NCI-H2029 (cell line): ENCODE results near the gene NPR2.

Experiments used
- DNase-seq: peaks from one replicate; lab custom pipeline; 2025; lab: John Stamatoyannopoulos, UW

NPR2 gene

DNA sequence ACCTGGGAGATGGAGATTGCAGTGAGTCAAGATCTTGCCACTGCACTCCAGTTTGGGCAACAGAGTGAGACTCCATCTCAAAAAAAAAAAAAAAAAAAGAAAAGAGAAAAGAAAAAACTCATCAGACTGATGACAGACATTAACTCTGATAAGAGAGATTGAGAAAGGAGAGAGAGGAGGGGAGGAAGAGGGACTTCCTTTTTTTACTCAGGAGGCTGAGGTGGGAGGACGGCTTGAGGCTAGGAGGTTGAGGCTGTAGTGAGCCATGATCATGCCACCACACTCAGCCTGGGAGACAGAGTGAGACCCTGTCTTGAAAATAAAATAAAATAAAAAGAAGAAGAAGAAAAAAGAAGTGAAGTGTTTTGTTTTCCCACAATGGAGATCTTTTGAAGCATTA, 27.6 kb upstream of the NPR2 start:
- no peak for DNase-seq

DNA sequence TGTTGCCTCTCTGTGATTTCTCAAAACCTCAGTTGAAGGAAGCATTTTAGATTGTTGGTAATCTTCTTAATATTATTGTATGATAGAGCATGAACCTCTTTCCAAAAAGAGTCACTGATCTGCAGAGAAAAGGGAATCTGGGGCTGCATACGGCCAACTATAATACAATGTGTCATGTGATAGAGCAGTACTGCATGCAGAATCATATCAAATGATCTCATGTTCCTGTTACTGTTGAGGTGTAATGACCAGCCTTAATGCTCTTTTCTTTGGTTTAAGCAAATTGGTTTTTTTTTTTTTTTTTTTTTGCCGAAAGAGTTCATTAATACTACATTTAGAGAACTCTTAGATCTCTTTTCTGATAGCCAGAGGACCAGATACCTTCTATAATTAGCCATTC, 24.4 kb upstream of the NPR2 start:
- DNase-seq, result no peak

DNA sequence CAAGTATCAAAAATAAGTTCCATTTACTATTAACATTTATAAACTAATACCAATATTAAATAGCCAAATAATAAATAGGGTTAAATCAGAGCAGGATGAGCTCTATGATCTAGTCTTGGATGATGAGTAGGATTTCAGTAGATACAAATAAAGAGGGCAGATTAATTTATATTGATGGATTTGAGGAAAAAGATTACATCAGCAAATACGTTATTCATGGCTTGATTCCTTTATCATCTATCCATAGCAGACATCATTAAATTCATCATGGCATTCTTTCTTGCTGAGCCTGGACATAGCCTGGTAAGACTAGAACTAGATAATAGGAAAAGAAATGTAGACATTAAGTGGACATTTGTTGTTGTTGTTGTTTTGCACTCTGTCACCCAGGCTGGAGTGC, 23.9 kb upstream of the NPR2 start:
- no peak for DNase-seq

DNA sequence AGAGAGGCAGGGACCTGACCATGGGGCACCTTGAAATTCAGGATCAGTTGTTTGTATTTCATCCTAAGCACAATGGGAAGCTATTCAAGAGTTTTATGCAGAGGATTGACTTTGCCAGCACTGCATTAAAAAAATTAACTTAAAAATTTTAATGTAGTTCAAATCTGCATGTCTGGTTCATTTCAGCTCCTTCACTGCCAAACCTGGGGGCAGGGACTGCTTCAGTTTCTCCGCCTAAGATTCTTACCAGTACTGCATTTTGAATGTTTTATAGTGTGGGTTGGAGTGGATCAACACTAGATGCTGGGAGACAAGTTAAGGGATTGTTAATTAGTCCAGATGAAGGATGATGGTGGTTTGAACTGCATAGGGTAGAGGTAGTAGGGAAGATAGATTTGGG, 21.6 kb upstream of the NPR2 start:
- no peak for DNase-seq

DNA sequence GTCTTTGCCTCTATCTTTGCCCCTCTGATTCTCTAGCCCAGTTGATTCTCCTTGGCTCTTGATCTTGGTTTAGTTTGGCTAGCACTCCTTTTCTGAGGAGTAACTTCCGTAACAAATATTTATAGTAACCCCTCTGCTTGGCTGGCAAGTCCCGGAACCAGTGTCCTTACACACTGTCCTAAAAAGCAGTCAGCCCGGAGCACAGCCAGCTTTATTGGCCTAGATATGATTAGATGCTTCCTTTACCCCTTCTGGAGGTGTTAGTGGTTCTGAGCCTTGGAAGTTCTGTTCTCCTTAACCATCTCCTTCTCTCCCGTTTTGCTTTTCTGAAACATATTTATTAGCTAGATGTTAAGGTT, 20.3 kb upstream of the NPR2 start:
- peak; percentile 31 for DNase-seq

DNA sequence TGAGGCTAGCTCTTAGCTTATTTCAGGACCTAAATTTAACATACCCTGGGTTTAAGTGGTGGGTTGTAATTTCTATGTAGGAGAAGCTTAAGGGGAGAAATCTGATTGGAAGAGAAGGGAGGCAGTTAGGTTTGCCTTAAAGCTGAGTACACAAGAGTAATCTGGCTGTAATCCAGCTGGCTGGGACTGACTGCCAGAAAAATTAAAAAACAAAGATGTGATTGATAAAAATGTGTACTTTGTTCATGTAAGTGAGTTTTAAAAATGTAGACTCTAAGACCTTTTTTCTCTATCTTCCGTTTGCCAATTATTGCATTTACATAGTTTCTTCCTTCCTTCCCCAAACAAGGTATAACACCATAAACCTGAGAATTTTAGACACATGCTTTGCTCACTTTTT, 19.9 kb upstream of the NPR2 start:
- peak; percentile 83 for DNase-seq

DNA sequence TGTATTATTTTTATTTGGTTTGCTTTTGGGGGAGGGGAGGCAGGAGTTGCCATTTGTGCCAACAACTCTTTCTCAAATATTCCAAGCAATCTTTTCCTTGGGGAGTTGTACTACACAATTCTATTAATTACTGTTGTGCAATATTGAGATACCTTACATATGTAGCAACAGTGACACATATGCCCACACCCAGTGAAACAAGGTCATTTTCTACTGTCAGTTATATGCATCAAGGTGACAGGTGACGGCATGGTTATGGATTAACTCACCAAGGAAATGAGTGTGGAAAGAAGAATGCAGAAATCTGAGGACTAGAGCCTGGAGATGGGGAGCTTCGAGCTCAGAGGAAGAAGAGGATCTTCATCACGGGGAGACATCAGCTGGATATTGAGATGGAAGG, 19.4 kb upstream of the NPR2 start:
- peak; percentile 10 for DNase-seq

DNA sequence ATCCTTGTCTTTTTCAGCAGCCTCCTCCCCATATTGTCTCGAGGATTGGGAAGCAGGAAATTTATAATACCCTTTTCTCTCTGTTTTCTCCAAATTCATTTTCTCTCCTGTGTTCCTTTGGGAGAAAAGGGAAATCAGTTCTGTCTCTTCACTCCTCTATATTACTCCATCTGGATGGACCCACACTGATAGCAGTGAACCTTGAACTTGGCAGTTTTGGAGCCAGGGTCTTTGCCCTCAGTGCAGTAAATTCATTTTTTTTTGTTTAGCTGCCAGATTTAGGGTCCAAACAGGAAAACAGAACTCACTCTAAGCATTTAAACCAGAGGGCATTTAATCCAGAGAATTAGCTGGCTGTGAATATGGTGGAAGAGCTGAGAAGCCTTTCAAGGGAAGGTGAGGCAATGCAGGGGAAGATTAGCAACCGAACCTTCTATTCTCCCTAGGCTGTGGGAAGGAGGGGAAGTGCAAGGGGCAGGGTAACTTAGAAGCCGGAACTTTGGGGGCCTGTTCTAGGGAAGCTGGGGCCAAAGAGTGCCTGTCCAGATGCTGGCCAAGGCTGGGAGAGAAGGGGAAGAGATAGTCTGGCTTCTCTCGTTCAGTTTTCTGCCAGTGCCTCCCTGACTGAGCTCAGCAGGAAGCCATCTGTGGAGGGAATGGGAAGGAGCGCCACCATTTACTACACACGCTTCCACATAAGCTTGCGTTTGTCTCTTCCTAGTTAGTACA, 16.3 kb upstream of the NPR2 start:
- no peak for DNase-seq

DNA sequence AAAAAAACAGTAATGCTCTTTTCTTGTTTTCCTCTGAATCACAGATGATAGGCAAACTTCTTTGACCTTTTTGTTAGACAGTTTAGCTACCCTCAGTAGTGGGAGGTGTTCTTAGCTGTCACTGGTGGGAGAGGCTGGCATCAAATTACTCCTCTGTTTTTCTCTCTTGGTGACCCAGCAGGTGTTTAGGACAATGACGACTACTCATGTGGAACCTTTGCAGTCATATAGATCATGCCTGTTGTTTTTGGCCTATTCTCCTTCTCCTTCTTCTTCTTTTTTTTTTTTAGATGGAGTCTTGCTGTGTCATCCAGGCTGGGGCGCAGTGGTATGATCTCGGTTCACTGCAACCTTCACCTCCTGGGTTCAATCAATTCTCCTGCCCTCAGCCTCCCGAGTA, 15.4 kb upstream of the NPR2 start:
- peak; percentile 96 for DNase-seq

DNA sequence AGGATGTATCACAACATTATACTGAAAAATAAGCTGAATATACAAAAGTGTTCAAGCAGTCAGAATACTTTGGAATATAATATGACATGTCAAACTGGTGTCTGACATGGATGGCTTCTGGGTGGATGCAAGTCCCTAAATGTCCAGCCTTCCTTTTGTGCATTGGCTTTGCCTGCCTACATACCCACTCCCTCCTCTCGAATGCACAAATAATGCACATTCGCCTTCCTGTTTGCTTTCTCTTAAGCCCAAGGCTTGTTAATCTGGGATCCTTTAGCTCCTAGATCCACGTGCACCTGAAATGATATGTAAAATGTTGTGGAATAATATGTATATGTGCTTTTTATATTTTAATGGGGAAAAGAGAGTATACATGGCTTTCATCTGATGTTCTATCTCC, 12.9 kb upstream of the NPR2 start:
- no peak for DNase-seq

DNA sequence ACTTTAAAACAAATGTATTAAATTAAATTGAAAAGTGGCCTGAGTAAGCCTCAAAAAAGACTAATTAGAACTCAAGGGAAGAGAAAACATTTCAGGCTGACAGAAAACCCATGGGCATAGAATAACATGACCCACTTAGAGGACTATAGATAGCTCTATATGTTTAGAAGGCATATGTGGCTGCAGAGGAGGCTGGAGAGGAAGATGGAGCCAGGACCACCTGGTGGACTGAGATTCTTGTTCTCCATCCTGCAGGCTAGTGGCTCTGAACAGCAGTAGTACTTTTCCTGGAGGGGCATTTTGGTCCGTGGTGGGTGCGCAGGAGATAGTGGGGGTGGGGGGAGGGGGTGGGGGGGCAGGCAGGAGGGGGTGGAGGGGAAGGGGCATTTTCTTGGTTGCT, 10.3 kb upstream of the NPR2 start:
- DNase-seq, result no peak

DNA sequence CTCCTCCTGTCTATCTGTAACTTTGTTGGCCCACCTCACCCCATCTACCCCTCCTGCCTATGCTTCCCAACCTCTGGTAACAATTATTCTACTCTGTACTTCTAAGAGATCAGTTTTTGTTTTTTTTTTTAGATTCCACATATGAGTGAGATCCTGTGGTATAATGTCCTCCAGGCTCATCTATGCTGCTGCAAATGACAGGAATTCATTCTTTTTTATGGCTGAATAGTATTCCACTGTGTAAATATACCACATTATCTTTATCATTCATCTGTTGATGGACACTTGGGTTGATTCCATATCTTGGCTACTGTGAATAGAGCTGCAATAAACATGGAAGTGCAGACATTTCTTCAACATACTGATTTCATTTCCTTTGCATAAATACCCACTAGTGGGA, 8.0 kb upstream of the NPR2 start:
- no peak for DNase-seq

DNA sequence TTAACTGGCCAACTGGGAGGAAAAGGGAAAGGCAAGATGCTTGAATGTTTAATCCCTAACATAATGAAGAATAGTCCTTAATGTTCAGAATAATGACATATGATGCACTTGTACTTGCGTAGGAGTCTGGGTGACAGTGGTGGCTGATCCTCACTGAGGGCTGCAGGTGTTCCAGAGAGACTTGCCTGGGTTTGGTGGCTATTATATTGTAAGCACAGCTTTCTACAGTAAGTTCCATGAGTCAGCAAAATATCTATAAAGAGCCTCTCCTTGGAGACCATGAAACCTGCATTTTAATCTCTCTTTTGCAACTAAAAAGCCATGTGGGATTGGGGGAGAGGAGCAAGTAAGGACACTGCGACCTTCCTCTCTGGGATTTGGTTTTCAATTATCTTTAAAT, 1.9 kb upstream of the NPR2 start:
- no peak for DNase-seq

DNA sequence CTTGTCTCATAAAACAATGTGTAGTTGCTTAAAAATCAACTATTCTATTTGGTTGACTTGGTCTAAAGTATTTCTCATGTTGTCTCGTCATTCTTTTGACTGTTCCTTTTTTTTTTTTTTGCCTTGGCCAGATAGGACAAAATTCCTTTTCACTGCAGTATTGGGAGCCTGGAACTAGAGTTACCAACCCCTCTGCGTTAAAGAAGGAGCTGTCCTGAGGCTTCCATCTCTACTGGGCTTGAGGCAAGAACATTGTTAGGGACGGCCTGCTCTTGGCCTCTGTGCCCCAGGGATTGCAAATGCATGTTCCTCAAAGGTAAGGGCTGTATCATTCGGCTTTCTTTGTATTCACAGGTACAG, 1.4 kb upstream of the NPR2 start:
- DNase-seq, result no peak

DNA sequence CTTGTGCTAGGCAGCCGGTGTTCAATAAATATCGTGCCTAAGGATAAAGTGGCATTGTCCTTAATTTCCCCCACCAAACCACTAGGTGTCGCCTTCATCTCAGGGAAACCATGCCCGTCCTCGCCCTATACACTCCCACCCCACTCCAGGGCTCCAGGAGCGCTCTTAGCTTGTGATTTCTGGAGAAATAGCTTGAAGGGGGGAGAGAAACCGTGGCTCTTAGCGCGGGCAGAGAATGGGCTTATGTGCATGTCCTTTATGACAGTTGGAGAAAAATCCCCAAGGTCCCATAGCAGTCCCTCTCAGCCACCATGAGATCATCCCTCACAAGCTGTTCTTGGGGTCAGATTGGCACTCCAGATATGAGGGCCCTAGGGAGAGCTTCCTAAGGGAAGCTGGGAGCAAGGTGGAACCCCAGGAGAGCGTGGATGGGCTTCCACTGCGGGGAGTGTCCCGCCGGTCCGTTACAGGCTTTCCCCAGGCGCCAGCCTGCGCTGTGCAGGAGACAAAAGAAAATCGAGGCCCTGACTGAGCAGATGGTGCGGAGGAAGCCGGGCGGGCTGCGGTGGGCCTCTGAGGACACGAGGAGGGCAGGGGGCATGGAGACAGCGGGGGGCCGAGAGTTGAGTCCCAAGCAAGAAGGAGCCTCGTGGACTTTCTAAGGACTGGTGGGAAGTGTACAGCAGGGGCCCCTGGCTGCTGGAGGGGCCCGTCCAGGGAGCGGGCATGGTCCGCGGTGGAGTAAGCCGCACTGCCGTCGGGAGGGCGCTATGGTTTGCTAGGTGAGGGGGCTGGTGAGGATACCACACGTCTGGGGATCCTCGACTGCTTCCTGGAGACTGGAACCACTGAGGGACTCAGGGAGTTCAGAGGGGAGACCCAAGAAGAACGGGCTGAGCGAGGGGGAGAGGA, 750 bp upstream of the NPR2 start:
- peak; percentile 60 for DNase-seq

DNA sequence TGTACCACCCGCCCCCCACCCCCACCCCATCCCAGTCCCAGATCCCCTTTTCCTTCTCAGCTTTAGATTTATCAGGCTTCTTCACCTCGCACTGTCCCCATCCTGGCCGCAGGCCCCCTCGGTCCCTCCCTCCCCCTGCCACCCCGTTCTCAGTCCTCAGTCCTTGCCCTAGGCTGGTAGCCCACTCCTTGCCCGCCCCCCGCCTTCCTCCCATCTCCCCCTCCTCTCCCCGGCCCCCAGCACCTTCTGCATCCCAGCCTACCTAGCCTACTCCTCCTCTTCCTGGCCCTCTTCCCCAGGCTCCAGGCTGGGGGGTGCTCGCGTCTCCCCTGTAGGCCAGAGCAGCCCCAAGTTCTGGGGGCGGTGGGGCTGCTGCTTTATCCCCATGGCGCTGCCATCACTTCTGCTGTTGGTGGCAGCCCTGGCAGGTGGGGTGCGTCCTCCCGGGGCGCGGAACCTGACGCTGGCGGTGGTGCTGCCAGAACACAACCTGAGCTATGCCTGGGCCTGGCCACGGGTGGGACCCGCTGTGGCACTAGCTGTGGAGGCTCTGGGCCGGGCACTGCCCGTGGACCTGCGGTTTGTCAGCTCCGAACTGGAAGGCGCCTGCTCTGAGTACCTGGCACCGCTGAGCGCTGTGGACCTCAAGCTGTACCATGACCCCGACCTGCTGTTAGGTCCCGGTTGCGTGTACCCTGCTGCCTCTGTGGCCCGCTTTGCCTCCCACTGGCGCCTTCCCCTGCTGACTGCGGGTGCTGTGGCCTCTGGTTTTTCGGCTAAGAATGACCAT, 828 bp downstream of the NPR2 start:
- DNase-seq, result no peak

DNA sequence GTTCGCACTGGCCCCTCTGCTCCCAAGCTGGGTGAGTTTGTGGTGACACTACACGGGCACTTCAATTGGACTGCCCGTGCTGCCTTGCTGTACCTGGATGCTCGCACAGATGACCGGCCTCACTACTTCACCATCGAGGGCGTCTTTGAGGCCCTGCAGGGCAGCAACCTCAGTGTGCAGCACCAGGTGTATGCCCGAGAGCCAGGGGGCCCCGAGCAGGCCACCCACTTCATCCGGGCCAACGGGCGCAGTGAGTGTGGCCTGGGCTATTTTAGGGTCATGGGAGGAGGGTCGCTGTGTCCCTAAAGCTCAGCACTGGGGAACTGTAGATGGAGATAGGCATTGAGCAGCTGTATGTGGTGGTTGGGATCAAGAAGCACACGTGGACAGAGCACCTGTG, 1.4 kb downstream of the NPR2 start:
- DNase-seq, result no peak

DNA sequence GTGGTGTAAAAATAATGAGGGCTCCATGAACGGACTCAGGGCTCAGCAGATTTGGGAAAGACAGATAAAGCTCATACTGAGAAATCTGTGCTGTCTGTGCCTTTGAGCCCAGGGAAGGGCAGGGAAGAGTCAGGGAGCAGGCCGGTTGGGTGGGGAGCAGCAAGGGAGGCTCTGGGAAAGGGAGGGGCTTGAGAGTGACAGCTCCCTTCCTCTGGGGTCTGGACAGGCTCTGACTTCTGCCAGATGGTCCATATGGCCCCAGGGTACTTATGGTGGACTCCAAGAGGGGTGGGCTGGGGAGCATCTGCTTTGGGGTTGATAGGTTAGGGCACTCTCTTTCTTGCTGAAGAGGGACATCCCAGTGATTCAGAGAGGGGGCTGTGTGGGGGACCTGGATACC, 2.1 kb downstream of the NPR2 start:
- no peak for DNase-seq

DNA sequence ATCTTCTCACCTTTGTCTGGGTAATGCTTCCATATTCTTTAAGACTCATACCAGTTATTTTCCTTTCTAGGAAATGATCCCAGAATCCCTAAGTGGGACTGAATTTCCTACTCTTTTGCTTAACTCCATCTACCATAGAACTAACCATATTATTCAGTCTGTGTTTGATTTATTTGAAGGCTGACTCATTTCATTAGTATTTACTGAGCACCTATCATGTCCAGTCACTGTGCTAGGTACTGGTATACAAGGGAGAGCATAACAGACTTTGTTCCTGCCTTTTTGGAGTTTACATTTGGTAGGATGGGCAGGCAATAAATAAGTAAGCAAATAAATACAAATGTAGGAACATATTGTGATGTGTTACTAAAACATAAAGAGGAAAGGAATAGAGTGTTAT, 4.3 kb downstream of the NPR2 start:
- no peak for DNase-seq

DNA sequence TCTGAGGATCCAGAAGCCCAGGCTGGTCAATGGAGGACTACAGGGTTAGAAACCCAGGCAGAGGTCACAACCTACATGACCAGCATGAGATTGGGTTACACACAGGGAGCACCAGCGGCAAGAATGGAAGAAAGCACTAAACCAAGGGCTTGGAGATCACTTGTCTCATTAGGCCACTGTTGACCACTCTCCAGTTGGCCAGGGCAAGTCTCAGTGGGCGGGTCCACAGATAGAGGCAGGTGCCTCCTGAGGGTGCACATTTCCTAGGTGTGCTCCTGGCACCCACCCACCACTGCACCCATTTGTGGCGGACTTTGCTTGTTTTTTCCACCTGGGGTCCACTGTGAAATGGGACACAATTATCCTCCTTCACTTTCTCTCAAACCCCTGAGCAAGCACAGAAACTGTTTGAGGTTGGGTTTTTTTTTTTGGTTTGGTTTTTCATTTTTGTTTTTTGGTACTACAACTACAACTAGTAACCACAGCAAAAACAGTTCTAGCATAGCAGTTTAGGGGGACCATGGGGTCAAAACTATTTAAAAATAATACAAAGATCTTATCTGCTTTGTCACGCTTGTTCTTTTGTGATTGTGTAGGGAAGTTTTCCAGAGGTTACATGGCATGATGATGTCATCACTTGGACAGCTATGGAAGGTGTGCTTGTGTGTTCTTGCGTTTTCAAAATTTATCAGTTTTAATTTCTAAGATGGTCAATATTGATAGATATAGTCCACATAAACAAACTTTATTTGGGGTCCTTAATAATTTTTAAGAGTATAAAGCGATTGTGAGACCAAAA, 6.1 kb downstream of the NPR2 start:
- DNase-seq, result no peak

DNA sequence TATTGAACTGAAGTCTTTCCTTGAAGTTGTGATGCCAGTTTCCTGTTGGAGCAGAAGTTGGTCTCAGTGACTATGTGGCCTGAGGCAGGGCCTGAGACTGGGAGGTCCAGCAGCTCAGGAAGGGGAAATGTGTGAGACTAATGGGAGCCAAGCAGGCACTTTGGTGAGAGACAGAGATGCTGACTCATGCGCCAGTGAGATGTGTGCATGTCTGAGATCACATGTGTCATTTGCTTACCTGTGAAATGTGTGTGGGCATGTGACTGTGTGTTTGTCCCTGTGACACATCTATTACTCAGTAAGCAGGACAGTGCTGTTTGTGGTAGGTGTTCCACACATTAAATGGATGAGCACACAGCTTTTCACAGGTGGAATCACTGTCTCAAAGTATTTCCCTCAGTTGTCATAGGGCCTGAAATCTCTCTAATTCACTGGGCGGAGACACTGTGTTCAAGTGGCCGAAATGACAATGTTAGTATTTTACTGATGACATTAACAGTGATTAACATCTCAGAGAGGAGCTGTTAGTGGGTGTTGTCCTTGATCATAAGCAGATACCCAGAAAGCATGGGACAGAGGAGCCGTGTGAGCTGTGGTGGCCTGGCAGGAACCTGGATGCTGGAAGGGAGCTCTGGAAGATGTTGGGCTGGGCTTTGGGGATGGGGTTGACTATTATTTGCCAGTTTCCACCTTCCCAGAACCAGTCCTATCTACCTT, 7.4 kb downstream of the NPR2 start:
- DNase-seq, result no peak
